SU-DHL-6 (cell line): ENCODE measurements around the gene PIK3C2B.

Experiments used
- H2AFZ ChIP-seq: fragments of 200-600 bp; sonication (generic); 2 replicates; pipeline ENCODE4 v1.6.1; 2014; ENCODE audit warnings: low read depth, mild to moderate bottlenecking, moderate library complexity, mixed read lengths, antibody characterized with exemption, low read length; ENCODE audit not compliant: severe bottlenecking
- H3F3A ChIP-seq: fragments of 200-600 bp; shearing (Covaris generic); 2 replicates; pipeline ENCODE4 v1.6.0; 2016; ENCODE audit warnings: antibody characterized with exemption, mild to moderate bottlenecking; ENCODE audit not compliant: insufficient read depth
- H3K27ac ChIP-seq: fragments of 200-600 bp; sonication (generic); 2 replicates; pipeline ENCODE4 v1.5.1; 2016; ENCODE audit warnings: low read depth, mild to moderate bottlenecking, low read length, moderate library complexity, mixed read lengths
- H3K27me3 ChIP-seq: fragments of 200-600 bp; sonication (generic), shearing (Covaris generic); 2 replicates; pipeline ENCODE4 v1.6.0; 2014; ENCODE audit warnings: mild to moderate bottlenecking, low read length
- H3K36me3 ChIP-seq: fragments of 200-600 bp; sonication (generic); 2 replicates; pipeline ENCODE4 v1.6.1; 2014; ENCODE audit warnings: mild to moderate bottlenecking, low read length, mixed read lengths
- H3K4me2 ChIP-seq: fragments of 300-600, 200-600 bp; shearing (Covaris generic), sonication (generic); 2 replicates; pipeline ENCODE4 v1.6.0; 2014; ENCODE audit warnings: low read length, low read depth, mild to moderate bottlenecking; ENCODE audit not compliant: poor library complexity, severe bottlenecking
- H3K4me3 ChIP-seq: fragments of 200-600 bp; sonication (generic); 2 replicates; pipeline ENCODE4 v1.5.1; 2014; ENCODE audit warnings: antibody characterized with exemption, low read length, mild to moderate bottlenecking, mixed read lengths; ENCODE audit not compliant: insufficient read depth, poor library complexity, severe bottlenecking
- H3K79me2 ChIP-seq: fragments of 200-600 bp; sonication (generic); 2 replicates; pipeline ENCODE4 v1.6.1; 2014; ENCODE audit warnings: mild to moderate bottlenecking, low read length, moderate library complexity; ENCODE audit not compliant: insufficient read depth
- H3K9ac ChIP-seq: fragments of 200-600 bp; sonication (generic); 2 replicates; pipeline ENCODE4 v1.7.0; 2014; ENCODE audit warnings: mild to moderate bottlenecking, low read length
- H3K9me2 ChIP-seq: fragments of 200-600 bp; sonication (generic); replicated peaks from 2 replicates; pipeline ENCODE4 v1.6.1; 2014; ENCODE audit warnings: low read length; ENCODE audit not compliant: insufficient read depth
- H3K9me3 ChIP-seq: fragments of 200-600 bp; sonication (generic); 2 replicates; pipeline ENCODE4 v1.6.1; 2014; ENCODE audit warnings: low read length, mixed read lengths; ENCODE audit not compliant: insufficient read depth
- H4K20me1 ChIP-seq: fragments of 200-600 bp; sonication (generic); 2 replicates; pipeline ENCODE4 v1.6.1; 2014; ENCODE audit warnings: low read depth, mild to moderate bottlenecking, antibody characterized with exemption, low read length, moderate library complexity, mixed read lengths
- CTCF ChIP-seq: fragments of 200-600 bp; sonication (generic); IDR thresholded peaks from one replicate; pipeline ENCODE4 v1.5.1; 2017; ENCODE audit warnings: antibody characterized with exemption, mild to moderate bottlenecking, low read length, moderate library complexity; ENCODE audit not compliant: insufficient read depth, poor library complexity, severe bottlenecking
- EZH2phosphoT487 ChIP-seq: fragments of 200-600 bp; sonication (generic), shearing (Covaris generic); conservative IDR thresholded peaks from 2 replicates; pipeline ENCODE4 v1.6.1; 2018; ENCODE audit warnings: mild to moderate bottlenecking, antibody characterized with exemption, low read length, moderate library complexity, mixed read lengths

PIK3C2B gene

GRCh38 chr1:204506969-204507316 lies 12.3 kb upstream of the PIK3C2B start:
- Histone ChIP-seq H3K27ac (peak overlapping the region; percentile 80), H2AFZ (peak overlapping the region; percentile 91), H4K20me1 (no peaks in the 10 kb centered on the region), H3K9me2 (no peaks in the 10 kb centered on the region), H3K79me2 (no peaks in the 10 kb centered on the region), H3K9ac (peak overlapping the region; percentile 64), H3K9me3 (no peaks in the 10 kb centered on the region), H3K36me3 (no peaks in the 10 kb centered on the region), H3K27me3 (no peaks in the 10 kb centered on the region), H3F3A (peaks cover 28% of the 10 kb centered on the region), H3K4me3 (peak overlapping the region; percentile 74), H3K4me2 (peak overlapping the region; percentile 100)
- no peak for TF ChIP-seq CTCF
- no peak for TF ChIP-seq EZH2phosphoT487

DNA sequence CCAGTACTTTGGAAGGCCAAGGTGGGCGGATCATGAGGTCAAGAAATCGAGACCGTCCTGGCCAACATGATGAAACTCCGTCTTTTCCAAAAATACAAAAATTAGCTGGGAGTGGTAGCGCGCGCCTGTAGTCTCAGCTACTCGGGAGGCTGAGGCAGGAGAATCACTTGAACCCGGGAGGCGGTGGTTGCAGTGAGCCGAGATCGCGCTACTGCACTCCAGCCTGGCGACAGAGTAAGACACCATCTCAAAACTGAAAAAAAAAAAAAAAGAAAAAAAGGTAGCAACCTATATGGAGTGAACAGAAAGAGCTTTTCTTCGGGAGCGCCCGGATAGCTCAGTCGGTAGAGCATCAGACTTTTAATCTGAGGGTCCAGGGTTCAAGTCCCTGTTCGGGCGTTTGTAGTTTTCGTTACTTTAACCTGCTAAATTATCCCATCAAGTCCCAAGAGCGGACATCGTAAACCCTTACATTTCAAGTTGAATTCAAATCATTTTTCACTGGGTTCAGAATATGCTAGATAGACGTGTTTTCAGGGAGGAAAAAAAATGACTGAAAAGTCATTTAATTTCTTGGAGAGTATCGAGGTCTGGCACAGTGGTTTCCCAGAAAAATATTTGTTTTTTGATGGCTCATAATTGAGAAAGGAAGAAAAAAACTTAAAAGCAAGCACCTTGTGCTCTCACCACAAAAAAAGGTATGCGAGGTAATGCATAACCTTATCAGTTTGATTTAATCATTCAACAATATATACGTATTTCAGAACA lies 11.8 kb upstream of the PIK3C2B start:
- peak overlapping the region; percentile 100 for H3K4me2 ChIP-seq
- H3K9me3 ChIP-seq = no peaks in the 10 kb centered on the region
- H4K20me1 ChIP-seq = no peaks in the 10 kb centered on the region
- TF ChIP-seq CTCF = no peak
- no peak for TF ChIP-seq EZH2phosphoT487
- peak overlapping the region; percentile 74 for H3K4me3 ChIP-seq
- H3K27ac ChIP-seq = peak overlapping the region; percentile 72
- H2AFZ ChIP-seq = peak overlapping the region; percentile 57
- peak overlapping the region; percentile 64 for H3K9ac ChIP-seq
- no peaks in the 10 kb centered on the region for H3K36me3 ChIP-seq
- no peaks in the 10 kb centered on the region for H3K9me2 ChIP-seq
- H3F3A ChIP-seq = peaks cover 22% of the 10 kb centered on the region
- H3K79me2 ChIP-seq = no peaks in the 10 kb centered on the region
- no peaks in the 10 kb centered on the region for H3K27me3 ChIP-seq

DNA sequence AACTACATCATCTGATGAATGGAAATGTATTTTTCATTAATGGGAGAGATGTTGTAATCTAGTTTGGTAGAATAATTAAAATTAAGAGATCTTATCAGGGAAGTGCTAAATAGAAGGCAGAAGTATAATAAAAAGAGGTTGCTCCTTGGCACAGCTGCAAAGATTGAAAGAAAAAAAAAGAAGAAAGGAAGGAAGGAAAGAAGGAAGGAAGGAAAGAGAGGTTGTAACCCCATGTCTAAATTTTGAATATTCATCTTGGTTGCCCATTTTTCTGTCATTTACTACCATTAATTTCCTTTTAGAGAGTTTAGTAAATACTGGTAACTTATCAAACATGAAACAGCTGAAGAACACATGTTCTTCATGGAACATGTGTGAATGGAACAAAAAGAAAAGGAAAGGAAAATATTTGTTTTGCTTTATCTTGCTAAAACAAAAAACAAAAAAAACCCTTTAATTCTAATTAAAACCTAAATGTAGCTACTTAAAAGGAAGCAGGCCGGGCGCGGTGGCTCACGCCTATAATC lies 11.1 kb upstream of the PIK3C2B start:
- H2AFZ ChIP-seq = peak overlapping the region; percentile 57
- peak overlapping the region; percentile 39 for H3K9ac ChIP-seq
- H3K79me2 ChIP-seq = no peaks in the 10 kb centered on the region
- no peaks in the 10 kb centered on the region for H3K27me3 ChIP-seq
- no peaks in the 10 kb centered on the region for H3K36me3 ChIP-seq
- H3K9me2 ChIP-seq = no peaks in the 10 kb centered on the region
- H3K4me3 ChIP-seq = peak overlapping the region; percentile 48
- H3K27ac ChIP-seq = no peak overlapping the region
- TF ChIP-seq EZH2phosphoT487 (no peak), CTCF (no peak)
- H3F3A ChIP-seq = peaks cover 16% of the 10 kb centered on the region
- H3K4me2 ChIP-seq = peak overlapping the region; percentile 100
- no peaks in the 10 kb centered on the region for H4K20me1 ChIP-seq
- H3K9me3 ChIP-seq = no peaks in the 10 kb centered on the region
